HCT116 (cell line): ENCODE measurements around the gene CD9. TPM values are rescaled to one million over a fixed set of nuclear protein-coding genes. Genes with fewer than 3 reads are reported as not detected.

ENCODE experiments used
- ATAC-seq: fragments of 200-7000 bp; cut with Tn5 transposase; 2 replicates; pipeline ENCODE4 v1.9.1; 2020; ENCODE audit warnings: mild to moderate bottlenecking, moderate library complexity
- BruUV-seq: library from RNA; stranded (reverse); fragments of 400-500 nt; replicated peaks from 2 replicates; lab custom pipeline; 2021; lab: Mats Ljungman, UMichigan
- CTCF ChIA-PET: fragments of 300-600 bp; sonication (Branson Sonifier 250); formaldehyde crosslinking; loops from one replicate; lab custom pipeline; 2021; ENCODE audit warnings: antibody characterized with exemption; lab: Charles Lee
- POLR2A ChIA-PET: fragments of 300-600, 350-600 bp; sonication (Branson Sonifier 250); formaldehyde crosslinking; loops from one replicate; lab custom pipeline; 2021; ENCODE audit warnings: antibody characterized with exemption; lab: Charles Lee
- RAD21 ChIA-PET, 2 experiments: fragments of 300-600 bp; sonication (Branson Sonifier 250); formaldehyde crosslinking; loops; one replicate each; lab custom pipeline; 2023; ENCODE audit warnings: low total read pairs in 2 of 2; ENCODE audit not compliant: uncharacterized antibody in 2 of 2, unreplicated experiment in 2 of 2, low non-redundant PET in 1 of 2; lab: Charles Lee
- DNase-seq: peaks from one replicate; pipeline ENCODE4 v3.0.0-alpha.2; 2010; ENCODE audit warnings: low read depth, low spot score
- H2AFZ ChIP-seq: fragments of 200-600 bp; shearing (Covaris generic), sonication (generic); 2 replicates; pipeline ENCODE4 v1.6.1; 2017; ENCODE audit warnings: low read depth, mixed run types, mixed read lengths, antibody characterized with exemption, low read length; ENCODE audit not compliant: poor library complexity, severe bottlenecking
- H3K27ac ChIP-seq: 2 replicates; pipeline ENCODE4 v1.5.1; 2012; ENCODE audit warnings: low read depth, low read length
- H3K27me3 ChIP-seq: fragments of 200-600 bp; sonication (generic); 2 replicates; pipeline ENCODE4 v1.6.1; 2016; ENCODE audit warnings: mixed run types, low read length, mixed read lengths; ENCODE audit not compliant: insufficient read depth
- H3K36me3 ChIP-seq, 2 experiments: fragments of 200-500 bp in 1 of 2; fragments of 200-600 bp in 1 of 2; sonication (Bioruptor generic) in 1 of 2; sonication (generic) in 1 of 2; 2 replicates each; pipeline versions ENCODE4 v1.5.1 to v1.6.1; 2014 to 2016; ENCODE audit warnings: low read length in 2 of 2, inconsistent platforms in 1 of 2, mixed read lengths in 1 of 2, mixed run types in 1 of 2; ENCODE audit not compliant: insufficient read depth in 2 of 2, control insufficient read depth in 1 of 2
- H3K4me1 ChIP-seq, 2 experiments: fragments of 200-600 bp in 1 of 2; sonication (generic) in 1 of 2; 2 replicates each; pipeline versions ENCODE4 v1.5.1 to v1.6.1; 2012 to 2017; ENCODE audit warnings: low read length in 2 of 2, inconsistent platforms in 1 of 2, mild to moderate bottlenecking in 1 of 2, mixed read lengths in 1 of 2, mixed run types in 1 of 2, moderate library complexity in 1 of 2; ENCODE audit not compliant: insufficient read depth in 2 of 2, control insufficient read depth in 1 of 2
- H3K4me2 ChIP-seq: fragments of 200-600 bp; sonication (generic); 2 replicates; pipeline ENCODE4 v1.6.1; 2017; ENCODE audit warnings: mixed run types, low read length, mixed read lengths
- H3K4me3 ChIP-seq, 2 experiments: fragments of 200-600 bp in 1 of 2; sonication (generic) in 1 of 2; replicated peaks in 1 of 2; 2 replicates each; pipeline ENCODE4 v1.5.1; 2011 to 2016; ENCODE audit warnings: low read length in 2 of 2, control low read depth in 1 of 2, low read depth in 1 of 2, mild to moderate bottlenecking in 1 of 2, mixed read lengths in 1 of 2, mixed run types in 1 of 2
- H3K79me2 ChIP-seq: fragments of 200-600 bp; sonication (generic); 2 replicates; pipeline ENCODE4 v1.6.1; 2017; ENCODE audit warnings: mild to moderate bottlenecking, mixed run types, low read length, moderate library complexity, mixed read lengths; ENCODE audit not compliant: insufficient read depth
- H3K9ac ChIP-seq: fragments of 200-600 bp; sonication (generic); 2 replicates; pipeline ENCODE4 v1.6.1; 2016; ENCODE audit warnings: low read length, mixed read lengths
- H3K9me2 ChIP-seq: fragments of 200-600 bp; sonication (generic), shearing (Covaris generic); 2 replicates; pipeline ENCODE4 v1.6.1; 2017; ENCODE audit warnings: mixed run types, mild to moderate bottlenecking, moderate library complexity; ENCODE audit not compliant: insufficient read depth
- H3K9me3 ChIP-seq, 2 experiments: fragments of 200-500 bp in 1 of 2; fragments of 200-600 bp in 1 of 2; sonication (Bioruptor generic) in 1 of 2; sonication (generic) in 1 of 2; 2 replicates each; pipeline ENCODE4 v1.6.1; 2014 to 2017; ENCODE audit warnings: low read length in 2 of 2, mixed read lengths in 2 of 2, inconsistent platforms in 1 of 2, low read depth in 1 of 2, mild to moderate bottlenecking in 1 of 2, mixed run types in 1 of 2, moderate library complexity in 1 of 2; ENCODE audit not compliant: control insufficient read depth in 1 of 2, insufficient read depth in 1 of 2
- H4K20me1 ChIP-seq: fragments of 200-600 bp; sonication (generic), shearing (Covaris generic); 2 replicates; pipeline ENCODE4 v1.6.1; 2017; ENCODE audit warnings: mixed run types, mild to moderate bottlenecking, moderate library complexity; ENCODE audit not compliant: insufficient read depth
- CBX3 ChIP-seq: IDR thresholded peaks from 2 replicates; pipeline ENCODE4 v1.6.1; 2012; ENCODE audit warnings: low read depth
- CEBPB ChIP-seq: IDR thresholded peaks from 2 replicates; pipeline ENCODE4 v1.6.1; 2012; ENCODE audit warnings: low read depth
- EGR1 ChIP-seq: IDR thresholded peaks from 2 replicates; pipeline ENCODE4 v1.6.1; 2012; ENCODE audit warnings: low read depth
- ELF1 ChIP-seq: IDR thresholded peaks from 2 replicates; pipeline ENCODE4 v1.6.1; 2012; ENCODE audit warnings: low read depth, borderline replicate concordance
- EZH2 ChIP-seq: fragments of 200-600 bp; sonication (generic); IDR thresholded peaks from 2 replicates; pipeline ENCODE4 v1.6.1; 2017; ENCODE audit warnings: antibody characterized with exemption, mixed run types
- EZH2phosphoT487 ChIP-seq: fragments of 200-600 bp; IDR thresholded peaks from 2 replicates; pipeline ENCODE4 v1.6.1; 2018; ENCODE audit warnings: antibody characterized with exemption, borderline replicate concordance
- POLR2AphosphoS5 ChIP-seq: IDR thresholded peaks from 2 replicates; pipeline ENCODE4 v1.6.1; 2011; ENCODE audit warnings: mild to moderate bottlenecking, low read depth, low read length, moderate library complexity
- SP1 ChIP-seq: IDR thresholded peaks from 2 replicates; pipeline ENCODE4 v1.6.1; 2012; ENCODE audit warnings: low read depth
- YY1 ChIP-seq: IDR thresholded peaks from 2 replicates; pipeline ENCODE4 v1.6.1; 2011; ENCODE audit warnings: low read length, low read depth, moderate library complexity, mild to moderate bottlenecking; ENCODE audit not compliant: insufficient replicate concordance; ENCODE audit errors: extremely low read depth
- ZFX ChIP-seq: fragments of 450-650 bp; IDR thresholded peaks from 2 replicates; pipeline ENCODE4 v1.6.1; 2017
- ZNF274 ChIP-seq: fragments of 200-500 bp; sonication (Bioruptor generic); IDR thresholded peaks from 2 replicates; pipeline ENCODE4 v1.6.1; 2014; ENCODE audit warnings: mild to moderate bottlenecking, low read depth, low read length, inconsistent platforms
- intact Hi-C: fragments of 100-400 bp; cut with micrococcal nuclease; formaldehyde crosslinking; loops from 2 replicates; pipeline ENCODE4 v1.10.0; 2022
- total RNA-seq: library from RNA; stranded (reverse); gene quantifications from one replicate; pipeline ENCODE4 v1.2.1, GENCODE V29; 2021; ENCODE audit not compliant: unreplicated experiment
- TF ChIP-seq, protein P1 (sequence below): IDR thresholded peaks from 2 replicates; pipeline ENCODE4 v1.6.1; 2011; ENCODE audit warnings: mild to moderate bottlenecking, low read length, moderate library complexity; ENCODE audit not compliant: insufficient replicate concordance; ENCODE audit errors: extremely low read depth
- TF ChIP-seq, protein P2 (sequence below): IDR thresholded peaks from 2 replicates; pipeline ENCODE4 v1.6.1; 2012
- TF ChIP-seq, protein P3 (sequence below): IDR thresholded peaks from 2 replicates; pipeline ENCODE4 v1.6.1; 2012
- TF ChIP-seq, protein P4 (sequence below), 3 experiments: fragments of 200-600 bp in 1 of 3; sonication (generic) in 1 of 3; IDR thresholded peaks in 2 of 3; conservative IDR thresholded peaks in 1 of 3; 2 replicates each; pipeline ENCODE4 v1.5.1; 2012 to 2017; ENCODE audit warnings: low read depth in 2 of 3, low read length in 2 of 3, antibody characterized with exemption in 1 of 3, borderline replicate concordance in 1 of 3, control low read depth in 1 of 3, mild to moderate bottlenecking in 1 of 3, mixed read lengths in 1 of 3, mixed run types in 1 of 3, moderate library complexity in 1 of 3; ENCODE audit not compliant: insufficient read depth in 1 of 3

CD9 gene
- total RNA-seq, 1 experiment from 2014 or later, result 182 TPM

DNA sequence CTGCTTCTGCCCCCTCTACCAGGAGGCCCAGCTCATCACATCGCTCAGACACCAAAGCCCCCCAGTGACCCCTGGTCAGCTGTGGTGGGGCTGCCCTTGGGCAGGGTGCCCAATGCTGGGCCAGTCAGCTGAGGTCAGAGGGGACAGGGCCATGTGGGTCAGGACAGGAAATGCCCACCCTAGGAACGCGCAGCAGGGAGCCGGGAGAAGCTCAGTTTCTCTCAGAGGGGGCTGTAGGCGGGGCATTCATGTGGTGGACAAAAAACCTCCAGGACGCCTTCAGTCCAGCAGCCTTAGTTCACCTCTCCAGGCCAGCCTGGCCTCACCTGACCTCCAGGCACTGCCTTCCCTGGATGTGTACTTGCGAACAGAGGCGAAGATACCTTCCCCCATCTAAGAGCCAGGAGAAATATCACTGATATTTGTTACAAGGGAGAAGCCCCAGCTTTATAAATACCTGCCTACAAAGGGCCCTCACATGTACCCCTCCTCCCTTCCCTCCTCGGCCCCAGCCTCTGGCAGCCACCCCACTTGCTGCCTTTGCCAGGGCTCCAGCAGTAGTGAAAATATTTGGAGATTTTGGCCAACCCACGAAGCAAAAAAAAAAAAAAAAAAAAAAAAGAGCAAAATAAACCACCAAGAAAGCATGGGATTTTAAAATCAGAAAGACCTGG is 68.4 kb downstream of the CD9 start (continued):
- TF ChIP-seq, protein P1, sequence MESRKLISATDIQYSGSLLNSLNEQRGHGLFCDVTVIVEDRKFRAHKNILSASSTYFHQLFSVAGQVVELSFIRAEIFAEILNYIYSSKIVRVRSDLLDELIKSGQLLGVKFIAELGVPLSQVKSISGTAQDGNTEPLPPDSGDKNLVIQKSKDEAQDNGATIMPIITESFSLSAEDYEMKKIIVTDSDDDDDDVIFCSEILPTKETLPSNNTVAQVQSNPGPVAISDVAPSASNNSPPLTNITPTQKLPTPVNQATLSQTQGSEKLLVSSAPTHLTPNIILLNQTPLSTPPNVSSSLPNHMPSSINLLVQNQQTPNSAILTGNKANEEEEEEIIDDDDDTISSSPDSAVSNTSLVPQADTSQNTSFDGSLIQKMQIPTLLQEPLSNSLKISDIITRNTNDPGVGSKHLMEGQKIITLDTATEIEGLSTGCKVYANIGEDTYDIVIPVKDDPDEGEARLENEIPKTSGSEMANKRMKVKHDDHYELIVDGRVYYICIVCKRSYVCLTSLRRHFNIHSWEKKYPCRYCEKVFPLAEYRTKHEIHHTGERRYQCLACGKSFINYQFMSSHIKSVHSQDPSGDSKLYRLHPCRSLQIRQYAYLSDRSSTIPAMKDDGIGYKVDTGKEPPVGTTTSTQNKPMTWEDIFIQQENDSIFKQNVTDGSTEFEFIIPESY, result no peak
- TF ChIP-seq, protein P2, sequence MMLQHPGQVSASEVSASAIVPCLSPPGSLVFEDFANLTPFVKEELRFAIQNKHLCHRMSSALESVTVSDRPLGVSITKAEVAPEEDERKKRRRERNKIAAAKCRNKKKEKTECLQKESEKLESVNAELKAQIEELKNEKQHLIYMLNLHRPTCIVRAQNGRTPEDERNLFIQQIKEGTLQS, result no peak
- TF ChIP-seq ZFX (no peak), ZNF274 (no peak), EGR1 (no peak), SP1 (no peak), EZH2phosphoT487 (no peak), YY1 (no peak), CEBPB (no peak)
- TF ChIP-seq, protein P3, sequence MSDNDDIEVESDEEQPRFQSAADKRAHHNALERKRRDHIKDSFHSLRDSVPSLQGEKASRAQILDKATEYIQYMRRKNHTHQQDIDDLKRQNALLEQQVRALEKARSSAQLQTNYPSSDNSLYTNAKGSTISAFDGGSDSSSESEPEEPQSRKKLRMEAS, result no peak

DNA sequence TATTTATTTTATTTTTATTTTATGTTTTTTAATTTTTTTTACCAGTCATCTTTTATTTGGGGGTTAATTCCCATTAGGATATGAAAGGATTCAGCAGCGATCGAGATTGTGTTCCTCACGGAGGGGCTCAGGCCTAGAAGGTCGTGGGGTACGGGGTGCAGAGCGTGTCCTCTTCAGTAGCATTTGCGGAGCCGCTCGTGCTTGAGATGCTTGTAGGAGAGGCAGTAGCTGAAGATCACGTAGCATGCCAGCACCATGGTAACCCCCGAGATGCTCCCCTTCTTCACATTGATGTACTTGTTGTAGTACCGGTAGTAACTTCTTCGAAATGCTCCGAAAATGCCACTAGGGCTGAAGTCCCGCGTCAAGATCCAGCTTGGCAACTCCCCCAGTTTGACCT is 69.8 kb downstream of the CD9 start:
- CTCF ChIA-PET, result no interaction called here
- peaks cover 30 to 33% of the 10 kb centered on the region in 2 experiments for H3K4me1 ChIP-seq
- no peak overlapping the region for H3K4me2 ChIP-seq
- BruUV-seq, result no TSS peak
- no peaks in the 10 kb centered on the region; the same call in 1 of the 2 replicates for H3K27me3 ChIP-seq
- RAD21 ChIA-PET, result no interaction called here
- POLR2A ChIA-PET, result no interaction called here
- H2AFZ ChIP-seq, result no peak overlapping the region
- H3K27ac ChIP-seq, result no peak overlapping the region
- intact Hi-C loops, result no loop called here
- no peaks in the 10 kb centered on the region for H3K9me3 ChIP-seq
- TF ChIP-seq POLR2AphosphoS5 (no peak), ELF1 (no peak), CEBPB (no peak), ZFX (no peak), CBX3 (no peak), EZH2 (no peak), ZNF274 (no peak), SP1 (no peak)
- TF ChIP-seq, protein P4, sequence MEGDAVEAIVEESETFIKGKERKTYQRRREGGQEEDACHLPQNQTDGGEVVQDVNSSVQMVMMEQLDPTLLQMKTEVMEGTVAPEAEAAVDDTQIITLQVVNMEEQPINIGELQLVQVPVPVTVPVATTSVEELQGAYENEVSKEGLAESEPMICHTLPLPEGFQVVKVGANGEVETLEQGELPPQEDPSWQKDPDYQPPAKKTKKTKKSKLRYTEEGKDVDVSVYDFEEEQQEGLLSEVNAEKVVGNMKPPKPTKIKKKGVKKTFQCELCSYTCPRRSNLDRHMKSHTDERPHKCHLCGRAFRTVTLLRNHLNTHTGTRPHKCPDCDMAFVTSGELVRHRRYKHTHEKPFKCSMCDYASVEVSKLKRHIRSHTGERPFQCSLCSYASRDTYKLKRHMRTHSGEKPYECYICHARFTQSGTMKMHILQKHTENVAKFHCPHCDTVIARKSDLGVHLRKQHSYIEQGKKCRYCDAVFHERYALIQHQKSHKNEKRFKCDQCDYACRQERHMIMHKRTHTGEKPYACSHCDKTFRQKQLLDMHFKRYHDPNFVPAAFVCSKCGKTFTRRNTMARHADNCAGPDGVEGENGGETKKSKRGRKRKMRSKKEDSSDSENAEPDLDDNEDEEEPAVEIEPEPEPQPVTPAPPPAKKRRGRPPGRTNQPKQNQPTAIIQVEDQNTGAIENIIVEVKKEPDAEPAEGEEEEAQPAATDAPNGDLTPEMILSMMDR (IDR thresholded peaks at IDR 0.05 in 2 of 3, conservative IDR thresholded peaks at IDR 0.05 in 1 of 3; ENCODE audit: borderline replicate concordance in 1 of 3, insufficient read depth in 1 of 3, low read depth in 2 of 3, low read length in 2 of 3), result no peak
- H3K4me3 ChIP-seq, result no peak overlapping the region
- H3K9ac ChIP-seq, result no peak overlapping the region
- H3K79me2 ChIP-seq, result no peaks in the 10 kb centered on the region
- no peaks in the 10 kb centered on the region for H4K20me1 ChIP-seq
- no peak for ATAC-seq
- H3K9me2 ChIP-seq, result no peaks in the 10 kb centered on the region
- DNase-seq, result no peak
- no peaks in the 10 kb centered on the region for H3K36me3 ChIP-seq
